GM21723 (cell line): Measurements from ENCODE around the gene KIAA0040.
"Not testable (repeated sequence)": the region's sequence is repeated elsewhere in the genome, so short reads cannot be mapped to it uniquely, and the experiment has no call there.

Source experiments
- ATAC-seq: cut with Tn5 transposase; IDR thresholded peaks from one replicate; pipeline ENCODE4 v1.9.1; 2021; ENCODE audit warnings: mild to moderate bottlenecking, moderate library complexity; ENCODE audit not compliant: unreplicated experiment

The KIAA0040 gene

DNA sequence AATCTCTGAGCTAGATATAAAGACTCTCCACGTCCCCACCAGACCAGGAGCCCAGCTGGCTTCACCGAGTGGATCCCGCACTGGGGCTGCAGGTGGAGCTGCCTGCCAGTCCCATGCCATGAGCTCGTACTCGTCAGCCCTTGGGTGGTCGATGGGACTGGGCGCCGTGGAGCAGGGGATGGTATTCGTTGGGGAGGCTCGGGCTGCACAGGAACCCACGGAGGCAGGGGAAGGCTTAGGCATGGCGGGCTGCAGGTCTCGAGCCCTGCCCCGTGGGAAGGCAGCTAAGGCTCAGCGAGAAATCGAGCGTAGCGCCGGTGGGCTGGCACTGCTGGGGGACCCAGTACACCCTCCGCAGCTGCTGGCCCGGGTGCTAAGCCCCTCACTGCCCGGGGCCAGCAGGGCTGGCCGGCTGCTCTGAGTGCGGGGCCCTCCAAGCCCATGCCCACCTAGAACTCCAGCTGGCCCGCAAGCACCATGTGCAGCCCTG, 84.2 kb downstream of the KIAA0040 start:
- ATAC-seq = not testable (repeated sequence)
